Gastrocnemius medialis (tissue), 4 donors: ENCODE data around the gene PLCB3.
A peak's percentile ranks its signal among the peaks of the same experiment; 100 is the strongest.

Source experiments
- CTCF ChIP-seq, 5 experiments: fragments of 450-650 bp in 3 of 5; fragments of 200-600 bp in 2 of 5; sonication (generic) in 2 of 5; IDR thresholded peaks in 4 of 5; conservative IDR thresholded peaks in 1 of 5; 1 replicate in 4 of 5; 2 replicates in 1 of 5; pipeline ENCODE4 v1.5.1; 2016 to 2019; ENCODE audit warnings: antibody characterized with exemption in 5 of 5, mild to moderate bottlenecking in 3 of 5, moderate library complexity in 3 of 5
- POLR2A ChIP-seq, 2 donors: fragments of 450-650 bp; IDR thresholded peaks; one replicate each; pipeline ENCODE4 v1.6.1; 2017; ENCODE audit warnings: antibody characterized with exemption in 2 of 2, mild to moderate bottlenecking in 2 of 2, moderate library complexity in 2 of 2

- TF ChIP-seq CTCF (IDR thresholded peaks at IDR 0.05 in 4 of 5, conservative IDR thresholded peaks at IDR 0.05 in 1 of 5) (no peak), POLR2A (IDR thresholded peaks at IDR 0.05) (peak; percentile 47 to 79)
Observed at GRCh38 chr11:64245797-64246620, 5.3 kb upstream of the PLCB3 start.
